ENCODE results near the gene HCAR2. TPM values are rescaled to one million over a fixed set of nuclear protein-coding genes. Genes with fewer than 3 reads are reported as not detected.

Gene HCAR2
- total and polyA plus RNA-seq, 2 of the 13 experiments (the other 11 are each of a cell fraction or from before 2014, with no cell fraction given), result 0.09 to 5.6 TPM

GRCh38 chr12:122730215-122731014 is 27.3 kb upstream of the HCAR2 start, which contains the start of gene HCAR1 (continued):
- TF ChIP-seq ISL2 (CRISPR knock-in tag; IDR thresholded peaks at IDR 0.05), result 0 out of 2 replicates have a peak, but pooled peaks have one; percentile 9
- TF ChIP-seq CCDC6 (CRISPR knock-in tag; IDR thresholded peaks at IDR 0.05), result no peak; the same call in 1 of the 2 replicates
- TF ChIP-seq ZNF75D (CRISPR knock-in tag; IDR thresholded peaks at IDR 0.05; ENCODE audit: borderline replicate concordance), result no peak
- no peak for TF ChIP-seq ZNF251 (CRISPR knock-in tag; IDR thresholded peaks at IDR 0.05)
- TF ChIP-seq ZBTB4 (CRISPR knock-in tag; IDR thresholded peaks at IDR 0.05; ENCODE audit: borderline replicate concordance), result no peak; the same call in 1 of the 2 replicates
- TF ChIP-seq PBX2 (CRISPR knock-in tag; IDR thresholded peaks at IDR 0.05), result no peak
- TF ChIP-seq ZNF530 (CRISPR knock-in tag; IDR thresholded peaks at IDR 0.05; ENCODE audit: low read depth), result no peak
- TF ChIP-seq GMEB1 (CRISPR knock-in tag; IDR thresholded peaks at IDR 0.05; ENCODE audit: borderline replicate concordance), result no peak
- TF ChIP-seq ZBTB7A (CRISPR knock-in tag; IDR thresholded peaks at IDR 0.05), result no peak
- TF ChIP-seq ZNF841 (CRISPR knock-in tag; IDR thresholded peaks at IDR 0.05; ENCODE audit: borderline replicate concordance), result no peak
- TF ChIP-seq MATR3 (CRISPR knock-in tag; IDR thresholded peaks at IDR 0.05), result no peak
- no peak for TF ChIP-seq ETV6 (CRISPR knock-in tag; conservative IDR thresholded peaks at IDR 0.05)
- no peak for TF ChIP-seq ZBTB42 (CRISPR knock-in tag; IDR thresholded peaks at IDR 0.05)
- TF ChIP-seq BRD4 (CRISPR knock-in tag; IDR thresholded peaks at IDR 0.05), result no peak
